Measurements from ENCODE around the gene C22orf23. TPM values are rescaled to one million over a fixed set of nuclear protein-coding genes. Genes with fewer than 3 reads are reported as not detected.

Gene C22orf23
- 0.79 and 1.5 TPM in 2 replicates for total RNA-seq
- long read RNA-seq, partial matches to known transcripts = 0 of 3 reads
- long read RNA-seq, other reads (novel, unspliced or antisense) = 2 of 3 reads

DNA sequence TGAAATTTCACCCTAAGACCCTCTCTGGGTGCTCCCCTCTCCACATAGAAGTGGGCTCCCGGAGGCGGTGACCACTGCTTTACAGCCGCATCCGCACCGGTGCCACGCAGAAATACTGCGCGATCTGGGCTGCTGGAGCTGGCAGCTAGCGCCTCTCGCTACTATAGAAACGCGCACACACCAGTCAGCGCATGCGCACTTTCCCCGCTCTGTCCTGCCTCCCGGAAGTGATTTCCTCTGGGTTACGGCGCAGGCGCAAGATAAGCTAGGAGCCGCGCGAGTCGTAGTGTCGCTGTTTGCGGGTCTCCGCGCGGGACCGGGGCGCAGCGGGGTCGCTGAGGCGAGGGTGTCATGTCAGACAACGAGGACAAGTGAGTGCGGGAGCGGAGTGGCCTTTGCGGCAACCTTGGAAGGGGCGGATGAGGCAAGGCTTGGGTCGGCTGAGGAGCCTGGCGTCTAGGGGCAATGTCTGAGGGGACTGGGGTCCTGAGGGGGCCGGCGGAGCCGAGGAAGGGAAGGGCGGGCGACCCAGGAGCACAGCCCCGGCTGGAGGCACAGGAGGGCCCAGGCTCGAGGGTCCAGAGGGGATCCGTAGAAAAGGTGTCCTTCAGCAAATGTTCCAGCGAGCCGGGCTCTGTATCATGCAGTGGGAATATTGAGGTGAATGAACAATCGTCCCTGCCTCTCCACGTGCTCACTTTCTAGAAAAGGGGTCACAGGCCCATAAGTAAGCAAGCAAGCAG is at the start of gene C22orf23, which contains the start of gene POLR2F:
Gene C22orf23, minus strand, starts transcription at position 165 of the 743 bp plus-strand sequence. CDS start 452 bp downstream, outside the sequence.
Gene POLR2F, plus strand, starts transcription at position 263 of the 743 bp plus-strand sequence. Its CDS starts 89 bp downstream, at position 352.
- Mint-ChIP-seq H3K4me3 (peak within 1 kb of the TSS; percentile 96), H3K27ac (ENCODE audit: unreplicated experiment) (peak within 1 kb of the TSS; percentile 89), H3K27me3 (ENCODE audit: low read depth) (no peaks in the 10 kb centered on the region), H3K4me1 (peaks cover 41% of the 10 kb centered on the region), H3K9me3 (no peaks in the 10 kb centered on the region), H3K36me3 (ENCODE audit: low read depth) (peaks cover 11% of the 10 kb centered on the region)
- TF ChIP-seq, protein P1, sequence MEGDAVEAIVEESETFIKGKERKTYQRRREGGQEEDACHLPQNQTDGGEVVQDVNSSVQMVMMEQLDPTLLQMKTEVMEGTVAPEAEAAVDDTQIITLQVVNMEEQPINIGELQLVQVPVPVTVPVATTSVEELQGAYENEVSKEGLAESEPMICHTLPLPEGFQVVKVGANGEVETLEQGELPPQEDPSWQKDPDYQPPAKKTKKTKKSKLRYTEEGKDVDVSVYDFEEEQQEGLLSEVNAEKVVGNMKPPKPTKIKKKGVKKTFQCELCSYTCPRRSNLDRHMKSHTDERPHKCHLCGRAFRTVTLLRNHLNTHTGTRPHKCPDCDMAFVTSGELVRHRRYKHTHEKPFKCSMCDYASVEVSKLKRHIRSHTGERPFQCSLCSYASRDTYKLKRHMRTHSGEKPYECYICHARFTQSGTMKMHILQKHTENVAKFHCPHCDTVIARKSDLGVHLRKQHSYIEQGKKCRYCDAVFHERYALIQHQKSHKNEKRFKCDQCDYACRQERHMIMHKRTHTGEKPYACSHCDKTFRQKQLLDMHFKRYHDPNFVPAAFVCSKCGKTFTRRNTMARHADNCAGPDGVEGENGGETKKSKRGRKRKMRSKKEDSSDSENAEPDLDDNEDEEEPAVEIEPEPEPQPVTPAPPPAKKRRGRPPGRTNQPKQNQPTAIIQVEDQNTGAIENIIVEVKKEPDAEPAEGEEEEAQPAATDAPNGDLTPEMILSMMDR (conservative IDR thresholded peaks at IDR 0.05) = no peak
- peak; percentile 98 for DNase-seq (ENCODE audit: low read depth, low spot score)

DNA sequence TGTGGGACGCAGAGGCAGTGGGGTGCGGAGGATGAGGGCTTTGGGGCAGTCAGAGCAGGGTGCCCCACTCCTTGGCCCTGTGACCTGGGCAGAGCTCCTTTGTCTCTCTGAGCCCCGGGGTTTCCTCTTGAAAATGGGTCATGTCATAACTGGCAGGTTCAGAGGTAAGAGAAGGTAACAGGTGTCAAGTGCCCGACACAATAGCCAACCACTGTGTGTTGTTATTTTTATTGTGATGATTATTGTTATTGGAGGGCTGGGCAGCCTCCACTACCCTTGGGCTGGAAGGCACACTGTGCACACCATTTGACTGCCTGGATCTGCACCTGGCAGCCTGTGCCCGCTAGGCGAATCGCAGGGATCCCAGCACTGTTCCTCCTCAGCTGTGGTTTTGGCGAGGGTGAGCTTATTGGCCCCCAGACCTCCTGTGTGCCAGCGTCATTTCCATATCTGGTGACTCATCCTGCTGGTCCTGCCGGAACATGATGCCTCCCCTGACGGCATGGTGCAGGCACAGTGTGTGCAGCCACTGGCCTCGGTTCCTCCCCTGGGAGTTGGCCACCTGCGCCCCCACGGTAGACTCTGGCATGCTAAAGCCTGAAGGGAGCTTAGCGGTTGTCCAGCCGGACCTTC is 46.4 kb upstream of the C22orf23 start:
- no peak for DNase-seq (ENCODE audit: low read depth, low spot score)
- no peak overlapping the region for H3K4me3 Mint-ChIP-seq
- no peaks in the 10 kb centered on the region for H3K27me3 Mint-ChIP-seq (ENCODE audit: low read depth)
- H3K4me1 Mint-ChIP-seq = peaks cover 62% of the 10 kb centered on the region
- H3K9me3 Mint-ChIP-seq = no peaks in the 10 kb centered on the region
- peak overlapping the region; percentile 43 for H3K27ac Mint-ChIP-seq (ENCODE audit: unreplicated experiment)
- no peaks in the 10 kb centered on the region for H3K36me3 Mint-ChIP-seq (ENCODE audit: low read depth)
- TF ChIP-seq, protein P1 (conservative IDR thresholded peaks at IDR 0.05) = no peak

DNA sequence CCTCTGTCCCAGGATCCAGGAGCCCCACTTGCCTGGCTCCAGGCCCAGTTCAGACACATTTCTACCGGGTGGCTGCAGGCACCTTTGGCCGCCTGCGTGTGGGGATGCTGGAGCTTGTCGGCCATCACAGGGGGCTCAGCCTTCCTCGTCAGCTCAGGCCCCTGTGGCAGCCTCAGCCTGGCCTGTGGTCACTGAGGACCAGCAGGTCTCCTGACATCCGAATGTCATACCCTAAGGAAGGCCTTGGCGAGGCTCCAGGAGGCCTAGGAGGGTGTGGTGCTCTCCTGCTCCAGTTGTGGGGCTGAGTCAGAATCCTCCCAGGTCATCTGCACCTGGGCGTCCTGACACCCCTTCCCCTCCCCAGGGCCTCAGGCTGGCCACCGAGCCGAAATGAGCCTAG is 45.8 kb upstream of the C22orf23 start:
- no peaks in the 10 kb centered on the region for H3K36me3 Mint-ChIP-seq (ENCODE audit: low read depth)
- no peak for DNase-seq (ENCODE audit: low read depth, low spot score)
- peaks cover 62% of the 10 kb centered on the region for H3K4me1 Mint-ChIP-seq
- H3K4me3 Mint-ChIP-seq = no peak overlapping the region
- no peaks in the 10 kb centered on the region for H3K27me3 Mint-ChIP-seq (ENCODE audit: low read depth)
- TF ChIP-seq, protein P1 (conservative IDR thresholded peaks at IDR 0.05) = no peak
- H3K27ac Mint-ChIP-seq (ENCODE audit: unreplicated experiment) = peak overlapping the region; percentile 43
- no peaks in the 10 kb centered on the region for H3K9me3 Mint-ChIP-seq

DNA sequence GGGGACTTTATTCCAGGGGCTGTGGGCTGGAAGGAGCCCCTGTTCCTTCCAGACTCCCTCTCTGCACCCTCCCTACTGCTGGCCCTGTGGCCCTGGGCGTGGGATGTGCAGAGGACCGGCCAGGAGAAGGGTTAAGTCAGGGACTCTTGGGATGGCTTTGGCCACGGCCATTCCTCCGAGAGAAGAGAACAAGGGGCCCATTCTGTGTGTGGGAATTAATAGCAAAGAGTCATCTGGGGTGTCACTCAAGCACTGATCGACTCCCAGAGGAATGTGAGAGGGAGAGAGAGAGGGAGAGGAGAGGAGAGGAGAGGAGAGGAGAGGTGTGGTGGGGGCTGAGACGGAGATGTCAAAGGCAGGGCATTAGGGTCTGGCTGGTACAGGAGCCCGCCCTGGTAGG is 45.1 kb upstream of the C22orf23 start:
- TF ChIP-seq, protein P1 (conservative IDR thresholded peaks at IDR 0.05) = no peak
- Mint-ChIP-seq H3K36me3 (ENCODE audit: low read depth) (no peaks in the 10 kb centered on the region), H3K27ac (ENCODE audit: unreplicated experiment) (peak overlapping the region; percentile 37), H3K4me3 (peak overlapping the region; percentile 69), H3K9me3 (no peaks in the 10 kb centered on the region), H3K27me3 (ENCODE audit: low read depth) (no peaks in the 10 kb centered on the region), H3K4me1 (peaks cover 62% of the 10 kb centered on the region)
- no peak for DNase-seq (ENCODE audit: low read depth, low spot score)

DNA sequence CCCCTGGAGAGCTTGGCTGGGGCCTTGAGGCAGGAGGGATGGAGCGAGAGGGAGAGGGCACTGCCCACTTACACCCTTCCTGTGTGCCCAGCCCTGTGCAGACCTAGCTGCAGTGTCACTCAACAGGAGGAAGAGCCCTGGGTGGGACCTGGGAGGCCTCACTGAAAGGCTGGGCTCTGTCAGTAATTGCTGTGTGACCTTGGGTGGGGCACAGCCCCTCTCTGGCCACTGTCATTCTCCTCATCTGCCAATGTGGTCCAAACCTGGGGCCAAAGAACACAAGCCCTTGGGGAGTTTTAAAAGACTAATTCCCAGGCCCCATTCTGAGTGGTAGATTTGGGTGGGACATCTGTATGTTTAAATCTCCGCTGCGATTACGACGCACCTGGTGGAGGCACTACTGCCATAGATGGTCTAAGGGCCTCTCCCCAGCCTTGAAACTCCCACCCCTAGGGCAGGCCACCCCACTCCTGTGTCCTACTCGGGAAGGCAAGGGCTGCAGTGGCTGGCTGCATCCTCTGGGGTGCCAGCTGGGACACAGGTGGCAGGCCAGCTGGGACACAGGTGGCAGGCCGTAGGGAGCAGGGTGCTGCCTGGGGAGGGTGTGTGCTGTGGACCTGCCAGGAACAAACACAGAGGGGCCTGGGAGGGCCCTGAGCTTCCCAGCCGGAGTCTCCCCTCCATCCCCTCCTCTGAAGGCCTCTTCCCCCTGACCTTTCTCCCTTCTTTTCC is 43.3 kb upstream of the C22orf23 start:
- Mint-ChIP-seq H3K27me3 (ENCODE audit: low read depth) (no peaks in the 10 kb centered on the region), H3K9me3 (no peaks in the 10 kb centered on the region), H3K4me3 (peak overlapping the region; percentile 44), H3K4me1 (peaks cover 62% of the 10 kb centered on the region), H3K36me3 (ENCODE audit: low read depth) (no peaks in the 10 kb centered on the region), H3K27ac (ENCODE audit: unreplicated experiment) (peak overlapping the region; percentile 82)
- DNase-seq (ENCODE audit: low read depth, low spot score) = no peak
- TF ChIP-seq, protein P1 (conservative IDR thresholded peaks at IDR 0.05) = no peak
